ENCODE data around the gene AKR1B1. TPM values are rescaled to one million over a fixed set of nuclear protein-coding genes. Genes with fewer than 3 reads are reported as not detected.

Gene AKR1B1
- total RNA-seq, 4 donors from 2014 or later: 10.7 to 22.6 (median 17.5) TPM

- Histone ChIP-seq H3K36me3 (no peaks in the 10 kb centered on the region), H3K27me3 (no peaks in the 10 kb centered on the region), H3K4me3 (no peak overlapping the region), H3K4me1 (no peaks in the 10 kb centered on the region), H3K27ac (no peak overlapping the region), H3K9me3 (no peaks in the 10 kb centered on the region)
- 98% methylated on average over 4 of the region's 4 CpGs for WGBS
- DNase-seq (ENCODE audit: low spot score in 2 of 2): no peak
- TF ChIP-seq, protein P1, sequence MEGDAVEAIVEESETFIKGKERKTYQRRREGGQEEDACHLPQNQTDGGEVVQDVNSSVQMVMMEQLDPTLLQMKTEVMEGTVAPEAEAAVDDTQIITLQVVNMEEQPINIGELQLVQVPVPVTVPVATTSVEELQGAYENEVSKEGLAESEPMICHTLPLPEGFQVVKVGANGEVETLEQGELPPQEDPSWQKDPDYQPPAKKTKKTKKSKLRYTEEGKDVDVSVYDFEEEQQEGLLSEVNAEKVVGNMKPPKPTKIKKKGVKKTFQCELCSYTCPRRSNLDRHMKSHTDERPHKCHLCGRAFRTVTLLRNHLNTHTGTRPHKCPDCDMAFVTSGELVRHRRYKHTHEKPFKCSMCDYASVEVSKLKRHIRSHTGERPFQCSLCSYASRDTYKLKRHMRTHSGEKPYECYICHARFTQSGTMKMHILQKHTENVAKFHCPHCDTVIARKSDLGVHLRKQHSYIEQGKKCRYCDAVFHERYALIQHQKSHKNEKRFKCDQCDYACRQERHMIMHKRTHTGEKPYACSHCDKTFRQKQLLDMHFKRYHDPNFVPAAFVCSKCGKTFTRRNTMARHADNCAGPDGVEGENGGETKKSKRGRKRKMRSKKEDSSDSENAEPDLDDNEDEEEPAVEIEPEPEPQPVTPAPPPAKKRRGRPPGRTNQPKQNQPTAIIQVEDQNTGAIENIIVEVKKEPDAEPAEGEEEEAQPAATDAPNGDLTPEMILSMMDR (IDR thresholded peaks at IDR 0.05): no peak
- no peak for TF ChIP-seq EP300 (IDR thresholded peaks at IDR 0.05)
- no peak for TF ChIP-seq POLR2A (IDR thresholded peaks at IDR 0.05)
- no peak for TF ChIP-seq POLR2AphosphoS5 (IDR thresholded peaks at IDR 0.05)
These were observed 12.0 kb upstream of the AKR1B1 start for GRCh38 chr7:134470864-134471263.

GRCh38 chr7:134469622-134470021 lies 10.7 kb upstream of the AKR1B1 start:
- Histone ChIP-seq H3K4me3 (no peak overlapping the region), H3K4me1 (no peaks in the 10 kb centered on the region), H3K36me3 (no peaks in the 10 kb centered on the region), H3K27ac (no peak overlapping the region), H3K9me3 (no peaks in the 10 kb centered on the region), H3K27me3 (no peaks in the 10 kb centered on the region)
- DNase-seq (ENCODE audit: low spot score in 2 of 2): no peak
- 90% methylated on average over 9 of the region's 9 CpGs for WGBS
- TF ChIP-seq POLR2AphosphoS5 (IDR thresholded peaks at IDR 0.05): no peak
- TF ChIP-seq, protein P1 (IDR thresholded peaks at IDR 0.05): no peak
- TF ChIP-seq POLR2A (IDR thresholded peaks at IDR 0.05): no peak
- no peak for TF ChIP-seq EP300 (IDR thresholded peaks at IDR 0.05)

- Histone ChIP-seq H3K9me3 (no peaks in the 10 kb centered on the region), H3K27ac (no peak overlapping the region), H3K27me3 (no peaks in the 10 kb centered on the region), H3K4me3 (no peak overlapping the region), H3K4me1 (no peaks in the 10 kb centered on the region), H3K36me3 (no peaks in the 10 kb centered on the region)
- WGBS: 92% methylated on average over 6 of the region's 6 CpGs
- no peak for TF ChIP-seq EP300 (IDR thresholded peaks at IDR 0.05)
- DNase-seq (ENCODE audit: low spot score in 2 of 2): no peak
These were observed 9.6 kb upstream of the AKR1B1 start for GRCh38 chr7:134468475-134468874.

DNA sequence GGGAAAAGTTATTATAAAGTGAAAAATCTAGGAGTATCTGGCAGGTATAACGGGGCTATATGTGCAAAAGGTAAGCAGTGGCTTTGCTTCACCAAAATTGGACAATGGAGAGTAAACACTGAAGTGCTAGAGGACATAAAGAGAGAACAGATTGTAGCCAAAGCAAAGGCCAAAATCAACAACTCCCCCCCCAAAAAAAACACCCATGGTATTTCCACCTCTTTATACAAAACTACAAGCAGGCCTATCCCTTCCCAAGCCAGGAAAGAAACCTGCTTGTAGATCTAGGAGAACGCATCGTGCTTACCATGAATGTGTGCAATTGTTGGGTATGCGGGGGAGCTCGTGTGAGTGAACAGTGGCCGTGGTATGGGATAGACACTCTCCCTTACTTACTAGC lies 9.2 kb upstream of the AKR1B1 start:
- no peaks in the 10 kb centered on the region for H3K27me3 ChIP-seq
- H3K36me3 ChIP-seq: no peaks in the 10 kb centered on the region
- H3K9me3 ChIP-seq: no peaks in the 10 kb centered on the region
- TF ChIP-seq POLR2A (IDR thresholded peaks at IDR 0.05): no peak
- TF ChIP-seq, protein P1 (IDR thresholded peaks at IDR 0.05): no peak
- TF ChIP-seq EP300 (IDR thresholded peaks at IDR 0.05): no peak
- TF ChIP-seq POLR2AphosphoS5 (IDR thresholded peaks at IDR 0.05): no peak
- H3K4me1 ChIP-seq: no peaks in the 10 kb centered on the region
- no peak overlapping the region for H3K4me3 ChIP-seq
- DNase-seq (ENCODE audit: low spot score in 2 of 2): no peak
- H3K27ac ChIP-seq: no peak overlapping the region
- 89% methylated on average over 6 of the region's 6 CpGs for WGBS

- H3K4me3 ChIP-seq: no peak overlapping the region
- H3K27ac ChIP-seq: no peak overlapping the region
- H3K36me3 ChIP-seq: no peaks in the 10 kb centered on the region
- H3K27me3 ChIP-seq: no peaks in the 10 kb centered on the region
- H3K9me3 ChIP-seq: no peaks in the 10 kb centered on the region
- no peaks in the 10 kb centered on the region for H3K4me1 ChIP-seq
- no peak for DNase-seq (ENCODE audit: low spot score in 2 of 2)
- WGBS: 84% methylated on average over 6 of the region's 6 CpGs
- TF ChIP-seq, protein P1 (IDR thresholded peaks at IDR 0.05): no peak
- TF ChIP-seq POLR2A (IDR thresholded peaks at IDR 0.05) (no peak), POLR2AphosphoS5 (IDR thresholded peaks at IDR 0.05) (no peak), EP300 (IDR thresholded peaks at IDR 0.05) (no peak)
These were observed 6.6 kb upstream of the AKR1B1 start for GRCh38 chr7:134465491-134465890.

DNA sequence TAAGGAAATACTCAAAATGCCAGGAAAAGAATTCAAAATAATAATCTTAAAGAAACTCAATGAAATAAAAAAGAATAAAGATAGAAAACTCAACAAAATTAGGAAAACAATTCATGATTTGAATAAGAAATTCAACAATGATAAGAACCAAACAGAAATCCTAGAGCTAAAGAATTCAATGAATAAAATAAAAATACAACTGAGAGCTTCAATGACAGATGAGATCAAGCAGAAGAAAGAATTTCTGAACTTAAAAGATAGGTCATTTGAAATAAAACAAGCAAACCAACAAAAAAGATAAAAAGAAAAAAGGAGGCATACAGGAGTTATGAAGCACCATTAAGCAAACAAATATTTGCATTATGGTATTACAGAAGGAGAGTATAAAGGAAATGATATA lies 5.6 kb upstream of the AKR1B1 start:
- Histone ChIP-seq H3K27ac (no peak overlapping the region), H3K9me3 (no peaks in the 10 kb centered on the region), H3K4me1 (peaks cover 3% of the 10 kb centered on the region), H3K36me3 (no peaks in the 10 kb centered on the region), H3K4me3 (no peak overlapping the region), H3K27me3 (no peaks in the 10 kb centered on the region)
- TF ChIP-seq POLR2A (IDR thresholded peaks at IDR 0.05) (no peak), EP300 (IDR thresholded peaks at IDR 0.05) (no peak), POLR2AphosphoS5 (IDR thresholded peaks at IDR 0.05) (no peak)
- TF ChIP-seq, protein P1 (IDR thresholded peaks at IDR 0.05): no peak
- DNase-seq (ENCODE audit: low spot score in 2 of 2): no peak
